GM18858 (cell line): ENCODE results near the gene TXNDC16.
"Not testable (repeated sequence)": the region's sequence is repeated elsewhere in the genome, so short reads cannot be mapped to it uniquely, and the experiment has no call there.

Source experiments
- ATAC-seq: cut with Tn5 transposase; IDR thresholded peaks from one replicate; pipeline ENCODE4 v1.9.1; 2021; ENCODE audit not compliant: unreplicated experiment

Gene TXNDC16

DNA sequence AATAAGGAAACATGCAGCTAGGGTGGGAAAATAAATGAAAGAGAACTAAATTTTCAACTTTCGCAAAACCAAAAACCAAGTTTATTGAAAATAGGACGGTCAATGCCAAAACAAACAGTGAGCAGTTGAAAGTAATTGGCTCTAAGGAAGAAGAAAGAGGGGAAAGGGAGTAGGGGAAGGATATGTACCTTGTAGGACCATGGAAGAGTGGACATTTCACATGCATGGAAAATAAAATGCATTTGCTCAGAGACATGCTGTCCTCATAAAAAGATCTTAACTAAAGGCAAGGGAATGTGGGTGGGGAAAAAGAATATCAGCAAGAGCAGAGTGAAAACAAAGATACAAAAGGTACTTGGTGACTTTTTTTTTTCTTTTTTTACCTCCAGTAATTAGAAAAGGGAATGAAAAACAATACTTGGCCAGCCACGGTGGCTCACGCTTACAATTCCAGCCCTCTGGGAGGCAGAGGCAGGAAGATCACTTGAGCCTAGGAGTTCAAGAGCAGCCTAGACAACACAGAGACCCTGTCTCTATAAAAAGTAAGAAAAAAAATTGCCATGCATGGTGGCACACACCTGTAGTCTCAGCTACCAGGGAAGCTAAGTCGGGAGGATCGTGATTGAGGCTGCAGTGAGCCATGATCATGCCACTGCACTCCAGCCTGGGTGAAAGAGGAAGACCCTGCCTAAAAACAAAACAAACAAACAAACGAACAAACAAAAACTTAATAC lies 6.6 kb downstream of the TXNDC16 start:
- no peak for ATAC-seq

GRCh38 chr14:52538623-52539022 lies 13.7 kb downstream of the TXNDC16 start:
- no peak for ATAC-seq

DNA sequence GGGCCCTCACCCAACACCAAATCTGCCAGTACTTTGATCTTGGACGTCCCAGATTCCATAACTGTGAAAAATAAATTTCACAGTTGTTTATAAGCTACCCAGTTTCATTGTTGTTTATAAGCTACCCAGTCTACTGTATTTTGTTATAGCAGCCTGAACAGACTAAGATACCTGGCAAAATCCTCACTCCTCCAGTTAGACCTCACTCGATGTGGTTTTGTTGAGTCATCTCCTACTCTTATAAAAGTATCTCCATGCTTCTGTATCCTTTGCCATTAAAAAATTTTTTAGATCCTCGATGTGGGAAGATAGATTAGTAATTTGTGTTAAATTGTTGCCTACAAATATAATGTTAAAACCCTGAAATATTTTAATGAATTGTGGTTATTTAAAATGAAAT lies 16.0 kb downstream of the TXNDC16 start:
- ATAC-seq, result no peak

- ATAC-seq, result no peak
Observed at GRCh38 chr14:52531481-52531880, 20.8 kb downstream of the TXNDC16 start.

- no peak for ATAC-seq
Observed at GRCh38 chr14:52527052-52527451, 25.3 kb downstream of the TXNDC16 start.

DNA sequence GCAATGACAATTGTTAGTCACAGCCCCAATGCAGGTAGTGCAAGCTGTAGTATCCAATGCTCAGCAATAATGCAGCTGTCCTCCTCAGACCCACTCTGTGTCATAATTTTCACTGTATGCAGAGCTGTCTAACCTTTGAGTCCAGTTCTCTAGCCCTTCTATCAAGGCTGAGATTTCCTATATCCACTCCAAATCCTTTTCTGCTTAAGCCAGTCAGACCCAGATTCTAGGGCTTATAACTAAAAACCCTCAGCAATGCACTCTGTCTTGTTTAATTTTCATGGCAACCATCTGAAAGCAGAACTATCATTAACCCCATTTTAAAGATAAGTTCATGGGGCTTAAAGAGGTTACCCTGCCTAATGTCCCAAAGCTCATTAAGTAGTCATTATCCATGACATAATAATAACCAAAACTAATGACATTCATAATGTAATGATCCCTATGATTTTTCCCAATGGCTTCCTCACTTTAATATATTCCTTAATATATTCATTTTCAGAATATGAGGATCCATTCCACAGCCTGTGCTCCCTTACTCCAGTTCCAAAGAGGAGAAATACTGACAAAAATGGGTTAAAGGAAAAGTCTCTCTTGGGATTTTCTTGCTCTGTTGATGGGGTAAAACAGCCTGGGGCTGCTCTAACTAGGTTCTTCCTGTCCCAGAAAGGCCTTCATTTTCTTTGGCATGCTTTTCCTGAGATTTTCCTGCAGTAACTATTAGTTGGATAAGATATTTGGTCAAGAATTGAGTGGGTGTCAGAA lies 29.5 kb downstream of the TXNDC16 start:
- no peak for ATAC-seq

GRCh38 chr14:52522033-52522432 lies 30.3 kb downstream of the TXNDC16 start:
- no peak for ATAC-seq

- ATAC-seq, result no peak
Observed at GRCh38 chr14:52514046-52514811, 38.1 kb downstream of the TXNDC16 start.

GRCh38 chr14:52513249-52513648 lies 39.1 kb downstream of the TXNDC16 start:
- no peak for ATAC-seq

DNA sequence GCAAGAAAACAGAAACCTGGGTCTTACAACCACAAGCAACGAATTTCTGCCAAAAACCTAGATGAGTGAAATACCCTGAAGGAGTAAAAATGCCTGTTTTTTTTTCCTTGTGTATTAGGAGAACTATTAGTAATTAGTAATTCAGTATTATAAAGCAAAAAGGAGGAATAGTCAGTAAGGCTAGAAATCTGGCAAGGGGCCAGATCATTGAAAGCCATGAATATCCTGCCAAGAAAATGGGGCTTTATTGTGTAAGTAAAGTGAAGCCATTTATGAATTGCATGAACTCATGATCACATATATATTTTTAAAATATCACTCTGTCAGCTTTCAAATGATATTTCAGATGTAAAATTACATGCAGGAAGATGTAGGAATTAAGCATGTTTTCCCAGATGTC lies 57.9 kb downstream of the TXNDC16 start:
- ATAC-seq, result no peak

DNA sequence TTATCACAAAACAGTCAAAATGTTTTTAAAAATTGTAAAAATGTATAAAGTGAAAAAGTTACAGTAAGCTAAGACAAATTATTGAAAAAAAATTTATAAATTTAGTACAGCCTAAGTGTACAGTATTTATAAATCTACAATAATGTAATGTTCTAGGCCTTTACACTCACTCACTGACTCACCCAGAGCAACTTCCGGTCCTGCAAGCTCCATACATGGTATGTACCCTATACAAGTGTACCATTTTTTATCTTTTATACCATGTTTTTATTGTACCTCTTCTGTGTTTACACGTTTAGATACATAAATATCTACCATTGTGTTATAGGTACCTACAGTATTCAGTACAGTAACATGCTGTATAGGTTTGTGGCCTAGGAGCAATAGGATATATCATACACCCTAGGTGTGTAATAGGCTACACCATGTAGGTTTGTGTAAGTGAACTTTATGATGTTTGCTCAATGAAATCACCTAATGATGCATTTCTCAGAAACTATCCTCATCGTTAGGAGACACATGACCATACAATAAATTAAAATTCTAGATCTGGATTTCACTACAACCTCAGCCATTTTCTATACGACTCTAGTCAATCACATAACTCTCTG lies 66.8 kb downstream of the TXNDC16 start:
- no peak for ATAC-seq

DNA sequence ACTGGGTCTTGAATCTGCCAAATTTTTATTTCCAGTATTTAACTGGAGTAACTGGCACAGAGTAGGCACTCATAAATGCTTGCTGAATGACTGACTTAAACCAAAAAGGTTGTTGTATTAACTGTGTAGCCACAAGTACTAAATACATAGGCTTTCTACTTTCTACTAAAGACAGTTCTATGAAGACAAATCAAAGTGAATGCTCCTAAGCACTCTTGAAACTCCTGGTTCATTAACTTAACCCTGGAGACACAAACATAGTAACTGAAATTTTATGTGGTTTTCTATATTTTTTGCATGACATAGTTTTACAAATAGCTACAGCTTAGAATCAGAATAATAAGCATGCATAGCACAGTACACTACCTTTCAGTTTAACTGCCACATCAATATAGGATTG lies 70.4 kb downstream of the TXNDC16 start:
- ATAC-seq, result no peak

DNA sequence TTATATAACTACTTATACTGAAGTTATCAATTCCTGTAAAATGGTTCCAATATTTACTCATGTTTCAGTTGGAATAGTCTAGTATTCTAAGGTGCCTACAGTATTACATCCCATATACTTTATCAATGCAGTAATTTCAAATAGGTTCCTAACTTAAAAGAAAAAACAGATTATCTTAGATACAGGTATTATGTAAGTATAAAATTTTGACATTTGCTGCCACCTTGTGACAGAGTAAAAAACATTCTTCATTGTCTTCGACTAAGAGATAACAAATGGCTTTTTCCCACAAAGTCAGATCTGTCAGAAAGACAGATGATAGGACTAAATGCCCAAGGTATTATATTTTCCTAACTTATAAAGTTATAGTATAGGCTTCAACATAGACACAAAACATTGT lies 78.7 kb downstream of the TXNDC16 start:
- ATAC-seq, result no peak

GRCh38 chr14:52472728-52473127 lies 79.6 kb downstream of the TXNDC16 start:
- ATAC-seq, result no peak

DNA sequence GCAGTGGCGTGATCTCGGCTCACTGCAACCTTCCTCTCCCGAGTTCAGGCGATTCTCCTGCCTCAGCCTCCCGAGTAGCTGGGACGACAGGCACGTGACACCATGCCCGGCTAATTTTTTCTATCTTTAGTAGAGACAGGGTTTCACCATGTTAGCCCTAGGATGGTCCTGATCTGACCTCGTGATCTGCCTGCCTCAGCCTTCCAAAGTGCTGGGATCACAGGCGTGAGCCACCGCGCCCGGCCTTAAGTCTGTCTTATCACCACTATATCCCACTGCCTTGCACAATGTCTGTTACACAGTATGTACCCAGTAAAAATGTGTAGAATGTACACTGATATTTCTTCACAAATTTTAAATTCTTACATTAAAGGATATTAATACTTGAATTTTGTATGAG lies 80.1 kb downstream of the TXNDC16 start:
- ATAC-seq, result not testable (repeated sequence)

DNA sequence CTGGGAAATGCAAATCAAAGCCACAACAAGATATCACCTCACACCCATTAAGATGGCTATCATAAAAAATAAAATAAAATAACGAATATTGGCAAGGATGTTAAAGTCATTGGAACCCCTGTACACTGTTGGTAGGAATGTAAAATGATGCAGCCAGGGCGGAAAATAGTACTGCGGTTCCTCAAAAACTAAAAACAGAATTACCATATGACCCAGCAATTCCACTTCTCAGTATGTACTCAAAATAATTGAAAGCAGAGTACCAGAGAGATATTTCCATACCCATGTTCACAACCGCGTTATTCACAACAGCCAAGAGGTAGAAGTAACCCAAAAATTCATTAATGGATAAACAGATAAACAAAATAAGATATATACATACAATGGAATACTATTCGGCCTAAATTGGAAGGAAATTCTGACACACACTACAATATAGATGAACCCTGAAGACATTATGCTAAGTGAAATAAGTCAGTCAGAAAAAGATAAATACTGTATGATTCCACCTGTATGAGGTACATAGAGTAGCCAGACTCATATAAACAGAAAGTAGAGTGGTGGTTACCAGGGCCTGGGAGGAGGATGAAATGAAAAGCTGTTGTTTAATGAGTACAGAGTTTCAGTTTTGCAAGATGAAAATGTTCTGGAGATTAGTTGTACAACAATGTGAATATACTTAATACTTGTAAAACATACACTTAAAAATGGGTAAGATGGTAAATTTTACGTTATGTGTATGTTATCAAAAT lies 84.6 kb downstream of the TXNDC16 start:
- ATAC-seq, result no peak

DNA sequence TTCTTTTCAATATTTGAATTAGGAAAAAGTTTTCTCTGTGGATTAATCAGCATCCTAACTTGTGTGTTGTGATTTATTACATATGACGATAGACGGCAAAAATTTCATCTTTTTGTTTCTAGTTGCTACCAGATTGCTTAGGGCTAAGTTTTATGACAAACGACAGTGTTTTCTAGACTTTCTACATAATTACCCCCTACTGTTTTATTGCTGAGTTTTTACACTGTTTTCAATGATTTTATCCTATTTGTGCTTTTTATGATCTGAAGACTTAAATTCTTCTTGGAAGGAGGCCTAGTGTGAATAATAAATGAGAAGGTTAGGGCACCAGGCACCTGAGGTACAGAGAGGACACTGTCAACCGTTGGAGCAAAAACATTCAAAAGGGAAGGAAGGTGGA lies 88.1 kb downstream of the TXNDC16 start:
- no peak for ATAC-seq

DNA sequence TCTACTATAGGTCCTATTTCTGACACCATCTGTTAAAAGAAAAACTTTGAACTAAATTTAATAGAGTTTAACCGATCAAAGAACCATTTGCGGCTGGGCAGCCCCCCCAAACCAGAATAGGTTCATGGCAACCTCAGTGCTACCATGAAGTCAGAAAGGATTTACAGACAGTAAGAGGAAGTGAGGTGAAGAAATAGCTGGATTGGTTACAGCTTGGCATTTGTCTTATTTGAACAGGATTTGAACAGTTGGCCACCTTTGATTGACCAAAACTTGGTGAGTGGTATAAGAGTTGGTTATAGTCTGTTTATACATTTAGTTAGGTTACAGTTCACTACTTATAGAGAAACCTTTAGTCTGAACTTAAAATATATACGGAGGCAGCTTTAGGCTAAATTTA lies 88.9 kb downstream of the TXNDC16 start:
- no peak for ATAC-seq

- no peak for ATAC-seq
Observed at GRCh38 chr14:52461721-52462120, 90.6 kb downstream of the TXNDC16 start.

DNA sequence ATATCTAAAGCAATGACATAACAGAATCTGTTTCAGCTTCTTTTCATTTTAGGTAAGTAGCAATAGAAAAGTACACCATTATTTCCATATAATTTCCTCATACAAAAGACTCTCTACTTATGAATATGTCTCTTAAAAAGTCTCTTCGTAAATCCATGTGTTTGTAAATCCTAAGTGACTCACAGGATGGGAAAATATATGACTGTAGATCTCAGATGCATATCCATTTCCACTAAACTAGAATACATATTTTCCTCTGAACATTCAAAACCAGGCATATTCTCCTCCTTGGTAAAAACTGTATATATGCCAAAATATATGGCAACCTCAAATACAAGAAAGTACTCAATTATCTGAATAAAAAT lies 93.6 kb downstream of the TXNDC16 start:
- ATAC-seq, result no peak

DNA sequence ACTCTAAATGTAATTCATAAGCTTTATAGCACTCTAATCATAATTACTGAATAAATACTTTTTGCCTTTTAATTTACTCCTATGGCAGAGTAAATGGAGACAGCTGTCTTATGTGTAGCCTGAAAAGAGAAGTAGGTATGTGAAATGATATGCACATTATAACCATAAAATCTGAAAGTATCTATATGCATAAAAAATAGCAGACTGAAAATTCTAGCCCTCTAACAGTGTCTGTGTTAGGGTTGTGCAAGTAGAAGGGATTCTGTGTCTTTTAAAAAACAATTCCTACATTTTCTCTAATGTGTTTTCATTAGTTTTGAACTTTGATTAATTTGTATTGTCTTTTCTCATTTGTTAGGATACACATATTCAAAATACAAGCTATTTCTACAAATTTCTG lies 94.9 kb downstream of the TXNDC16 start:
- no peak for ATAC-seq
